CD14-positive monocyte (primary cell): ENCODE data around the gene GNAS. TPM values are rescaled to one million over a fixed set of nuclear protein-coding genes. Genes with fewer than 3 reads are reported as not detected.

ENCODE experiments used
- DNase-seq, 3 donors: peaks; one replicate each; pipeline ENCODE4 v3.0.0-alpha.2; 2011 to 2022
- H2AFZ ChIP-seq: 2 replicates; pipeline ENCODE4 v1.6.0; 2012; ENCODE audit warnings: mild to moderate bottlenecking, low read depth, low read length, inconsistent platforms; ENCODE audit not compliant: insufficient read depth, poor library complexity, severe bottlenecking
- H3K27ac ChIP-seq, 2 donors: 1 replicate in 1 of 2; 2 replicates in 1 of 2; pipeline ENCODE4 v1.5.1; 2012 to 2013; ENCODE audit warnings: low read length in 2 of 2, control low read depth in 1 of 2, inconsistent platforms in 1 of 2, low read depth in 1 of 2, mild to moderate bottlenecking in 1 of 2
- H3K27me3 ChIP-seq, 2 donors: one replicate each; pipeline versions ENCODE4 v1.6.0 to v1.6.1; 2011 to 2013; ENCODE audit warnings: low read length in 2 of 2; ENCODE audit not compliant: control insufficient read depth in 2 of 2, insufficient read depth in 2 of 2
- H3K36me3 ChIP-seq, 2 donors: replicated peaks in 1 of 2; 1 replicate in 1 of 2; 2 replicates in 1 of 2; pipeline versions ENCODE4 v1.5.1 to v1.6.1; 2012 to 2013; ENCODE audit warnings: low read length in 2 of 2, control low read depth in 1 of 2, inconsistent platforms in 1 of 2, mild to moderate bottlenecking in 1 of 2; ENCODE audit not compliant: insufficient read depth in 2 of 2, control insufficient read depth in 1 of 2
- H3K4me1 ChIP-seq, 2 donors: 1 replicate in 1 of 2; 2 replicates in 1 of 2; pipeline versions ENCODE4 v1.5.1 to v1.6.1; 2012 to 2013; ENCODE audit warnings: low read length in 2 of 2, control low read depth in 1 of 2, inconsistent platforms in 1 of 2, mild to moderate bottlenecking in 1 of 2, moderate library complexity in 1 of 2; ENCODE audit not compliant: insufficient read depth in 2 of 2, control insufficient read depth in 1 of 2
- H3K4me2 ChIP-seq: replicated peaks from 2 replicates; pipeline ENCODE3; 2012; ENCODE audit warnings: low read length, moderate library complexity, mild to moderate bottlenecking; ENCODE audit not compliant: poor library complexity, severe bottlenecking; ENCODE audit errors: extremely low read depth
- H3K4me3 ChIP-seq, 3 experiments: fragments of 200-600 bp in 1 of 3; sonication (generic) in 1 of 3; replicated peaks in 1 of 3; 1 replicate in 2 of 3; 2 replicates in 1 of 3; pipeline ENCODE4 v1.5.1; 2011 to 2013; ENCODE audit warnings: low read length in 3 of 3, mild to moderate bottlenecking in 3 of 3, control low read depth in 2 of 3, low read depth in 2 of 3, inconsistent platforms in 1 of 3, moderate library complexity in 1 of 3
- H3K79me2 ChIP-seq: 2 replicates; pipeline ENCODE4 v1.6.0; 2012; ENCODE audit warnings: mild to moderate bottlenecking, control low read depth, inconsistent platforms, low read length, moderate library complexity; ENCODE audit not compliant: insufficient read depth
- H3K9ac ChIP-seq: 2 replicates; pipeline ENCODE4 v1.6.0; 2017; ENCODE audit warnings: low read length, mild to moderate bottlenecking; ENCODE audit not compliant: insufficient read depth, poor library complexity, severe bottlenecking
- H3K9me3 ChIP-seq, 2 donors: replicated peaks in 1 of 2; 1 replicate in 1 of 2; 2 replicates in 1 of 2; pipeline versions ENCODE4 v1.5.1 to v1.6.1; 2012 to 2013; ENCODE audit warnings: low read length in 2 of 2, control low read depth in 1 of 2; ENCODE audit not compliant: control insufficient read depth in 1 of 2, insufficient read depth in 1 of 2
- H4K20me1 ChIP-seq: 2 replicates; pipeline ENCODE4 v1.6.0; 2012; ENCODE audit warnings: mild to moderate bottlenecking, low read length, control low read depth, moderate library complexity; ENCODE audit not compliant: insufficient read depth
- H3K27ac Mint-ChIP-seq, 7 donors: one replicate each; pipeline ENCODE4 v1.8.0; 2020; ENCODE audit warnings: mild to moderate bottlenecking in 7 of 7, mixed read lengths in 7 of 7, moderate library complexity in 6 of 7, inconsistent platforms in 2 of 7
- H3K27me3 Mint-ChIP-seq, 3 donors: one replicate each; pipeline ENCODE4 v1.8.0; 2021 to 2022; ENCODE audit warnings: low read depth in 3 of 3, mild to moderate bottlenecking in 3 of 3, mixed read lengths in 3 of 3, moderate library complexity in 3 of 3, inconsistent platforms in 1 of 3
- H3K36me3 Mint-ChIP-seq, 2 donors: one replicate each; pipeline ENCODE4 v1.8.0; 2020; ENCODE audit warnings: mixed read lengths in 2 of 2, inconsistent platforms in 1 of 2, mild to moderate bottlenecking in 1 of 2
- H3K4me1 Mint-ChIP-seq: one replicate; pipeline ENCODE4 v1.8.0; 2020; ENCODE audit warnings: mild to moderate bottlenecking, mixed read lengths
- H3K4me3 Mint-ChIP-seq, 2 donors: one replicate each; pipeline ENCODE4 v1.8.0; 2020; ENCODE audit warnings: mild to moderate bottlenecking in 2 of 2, mixed read lengths in 2 of 2, moderate library complexity in 1 of 2
- H3K9me3 Mint-ChIP-seq, 7 donors: one replicate each; pipeline ENCODE4 v1.8.0; 2020 to 2022; ENCODE audit warnings: mixed read lengths in 7 of 7, mild to moderate bottlenecking in 6 of 7, moderate library complexity in 6 of 7, inconsistent platforms in 2 of 7
- WGBS: methylation state at CpG from one replicate; pipeline ENCODE4 v1.1.5; 2013; ENCODE audit warnings: missing lambda C conversion rate; ENCODE audit not compliant: insufficient coverage; 5-methylcytosine and 5-hydroxymethylcytosine counted together
- intact Hi-C, 2 donors: fragments of 100-400 bp; cut with micrococcal nuclease; formaldehyde crosslinking; loops; one replicate each; pipeline versions ENCODE4 v1.15.0 to v1.15.1; 2023
- polyA plus RNA-seq, 3 donors: library from polyadenylated mRNA; depleted of rRNA in 1 of 3; unstranded in 2 of 3; stranded (reverse) in 1 of 3; fragments of 300-500 nt in 2 of 3; fragments of >200 nt in 1 of 3; fragmentation: Illumina TruSeq in 2 of 3; gene quantifications; 1 replicate in 2 of 3; 2 replicates in 1 of 3; pipeline ENCODE4 v1.2.3, GENCODE V29; 2012 to 2021
- TF ChIP-seq, protein P1 (sequence below): fragments of 200-600 bp; IDR thresholded peaks from one replicate; pipeline ENCODE4 v1.8.0; 2022; ENCODE audit warnings: antibody characterized with exemption, mild to moderate bottlenecking

GNAS gene
- polyA plus RNA-seq, 3 donors, result 109 to 1,105 (median 124) TPM

DNA sequence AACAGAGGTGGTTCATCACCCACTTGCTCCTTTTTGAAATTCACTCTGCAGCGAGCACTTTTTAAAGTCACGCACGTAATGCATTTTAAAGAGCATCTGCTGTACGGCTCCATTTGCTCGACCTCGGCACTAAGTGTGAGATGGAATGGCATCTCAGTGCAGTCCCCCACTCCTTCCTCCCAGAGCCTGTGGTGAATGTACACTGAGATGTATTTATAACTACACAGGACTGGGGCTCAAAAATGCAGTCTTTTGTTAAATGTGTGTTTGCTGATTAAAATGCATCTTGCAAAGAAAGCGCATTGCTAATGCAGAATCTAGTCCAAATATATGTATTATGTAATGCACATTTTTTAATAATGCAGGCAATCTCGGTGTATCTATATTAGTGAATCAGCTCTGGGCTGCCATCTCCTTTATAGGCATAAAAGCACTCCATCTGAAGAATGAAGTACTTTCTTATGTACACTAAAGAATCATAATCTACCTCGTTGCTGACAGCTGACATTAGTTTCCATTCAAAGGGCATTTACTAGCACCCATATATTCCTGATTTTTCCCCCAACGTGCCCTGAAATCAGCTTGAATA lies 15.8 kb upstream of the GNAS start:
- no peaks in the 10 kb centered on the region for H4K20me1 ChIP-seq
- no peak for DNase-seq
- H3K4me1 ChIP-seq, result no peaks in the 10 kb centered on the region
- no peak overlapping the region for H3K4me3 ChIP-seq
- intact Hi-C loops, result no loop called here
- Mint-ChIP-seq H3K9me3 (peaks cover 15 to 21% (median 17%) of the 10 kb centered on the region in 7 donors), H3K36me3 (peaks cover 0 to 4% of the 10 kb centered on the region in 2 donors), H3K27ac (no peak overlapping the region), H3K4me3 (no peak overlapping the region), H3K27me3 (peaks cover 40 to 67% (median 48%) of the 10 kb centered on the region in 3 donors), H3K4me1 (peaks cover 2% of the 10 kb centered on the region)
- no peak overlapping the region for H3K27ac ChIP-seq
- H3K27me3 ChIP-seq, result peaks cover 8 to 41% of the 10 kb centered on the region in 2 donors
- H3K79me2 ChIP-seq, result no peaks in the 10 kb centered on the region
- TF ChIP-seq, protein P1, sequence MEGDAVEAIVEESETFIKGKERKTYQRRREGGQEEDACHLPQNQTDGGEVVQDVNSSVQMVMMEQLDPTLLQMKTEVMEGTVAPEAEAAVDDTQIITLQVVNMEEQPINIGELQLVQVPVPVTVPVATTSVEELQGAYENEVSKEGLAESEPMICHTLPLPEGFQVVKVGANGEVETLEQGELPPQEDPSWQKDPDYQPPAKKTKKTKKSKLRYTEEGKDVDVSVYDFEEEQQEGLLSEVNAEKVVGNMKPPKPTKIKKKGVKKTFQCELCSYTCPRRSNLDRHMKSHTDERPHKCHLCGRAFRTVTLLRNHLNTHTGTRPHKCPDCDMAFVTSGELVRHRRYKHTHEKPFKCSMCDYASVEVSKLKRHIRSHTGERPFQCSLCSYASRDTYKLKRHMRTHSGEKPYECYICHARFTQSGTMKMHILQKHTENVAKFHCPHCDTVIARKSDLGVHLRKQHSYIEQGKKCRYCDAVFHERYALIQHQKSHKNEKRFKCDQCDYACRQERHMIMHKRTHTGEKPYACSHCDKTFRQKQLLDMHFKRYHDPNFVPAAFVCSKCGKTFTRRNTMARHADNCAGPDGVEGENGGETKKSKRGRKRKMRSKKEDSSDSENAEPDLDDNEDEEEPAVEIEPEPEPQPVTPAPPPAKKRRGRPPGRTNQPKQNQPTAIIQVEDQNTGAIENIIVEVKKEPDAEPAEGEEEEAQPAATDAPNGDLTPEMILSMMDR, result no peak
- H3K9ac ChIP-seq, result no peak overlapping the region
- no peak overlapping the region for H3K4me2 ChIP-seq
- peaks cover 12 to 25% of the 10 kb centered on the region in 2 donors for H3K9me3 ChIP-seq
- 100% methylated on average over 1 of the region's 10 CpGs for WGBS
- no peak overlapping the region for H2AFZ ChIP-seq
- no peaks in the 10 kb centered on the region for H3K36me3 ChIP-seq

DNA sequence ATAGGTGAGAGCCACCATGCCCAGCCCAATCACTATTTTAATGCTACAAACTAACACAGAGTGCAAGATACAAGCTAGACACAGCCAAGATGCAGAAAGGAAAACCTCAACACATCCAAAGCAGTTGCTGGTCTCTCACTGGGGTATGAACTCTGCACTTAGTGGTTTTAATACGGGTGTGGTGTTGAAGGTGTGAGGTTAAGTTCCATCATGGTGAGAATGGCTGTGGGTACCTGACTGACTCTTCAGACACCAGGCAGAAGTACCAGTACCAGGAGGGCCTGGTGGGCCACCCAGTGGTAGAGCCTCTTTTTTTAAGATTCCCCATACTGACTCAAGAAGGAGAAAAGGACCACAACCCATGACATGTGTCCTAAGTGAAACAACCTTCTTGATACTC lies 14.8 kb upstream of the GNAS start:
- Histone ChIP-seq H2AFZ (no peak overlapping the region), H3K9ac (no peak overlapping the region), H3K4me2 (no peak overlapping the region), H3K9me3 (peaks cover 12 to 28% of the 10 kb centered on the region in 2 donors), H3K4me1 (no peaks in the 10 kb centered on the region), H3K79me2 (no peaks in the 10 kb centered on the region), H3K36me3 (no peaks in the 10 kb centered on the region), H3K27me3 (peaks cover 12 to 49% of the 10 kb centered on the region in 2 donors), H3K4me3 (no peak overlapping the region), H4K20me1 (no peaks in the 10 kb centered on the region), H3K27ac (no peak overlapping the region)
- Mint-ChIP-seq H3K36me3 (peaks cover 0 to 4% of the 10 kb centered on the region in 2 donors), H3K27me3 (peaks cover 48 to 72% (median 55%) of the 10 kb centered on the region in 3 donors), H3K4me1 (no peaks in the 10 kb centered on the region), H3K27ac (no peak overlapping the region), H3K4me3 (no peak overlapping the region), H3K9me3 (peaks cover 15 to 25% (median 22%) of the 10 kb centered on the region in 7 donors)
- intact Hi-C loops, result no loop called here
- DNase-seq, result no peak
- TF ChIP-seq, protein P1, result no peak
- WGBS, result no CpG with 5 or more reads among the region's 1 CpG
